Renal pelvis (tissue), 4 donors: Measurements from ENCODE around the gene ARHGAP21. TPM values are rescaled to one million over a fixed set of nuclear protein-coding genes. Genes with fewer than 3 reads are reported as not detected.
A peak's percentile ranks its signal among the peaks of the same experiment; 100 is the strongest.

ENCODE experiments used
- DNase-seq: peaks from one replicate; pipeline ENCODE4 v3.0.0-alpha.2; 2013
- polyA plus RNA-seq, 3 donors: library from polyadenylated mRNA; unstranded; fragments of 120-200 nt; gene quantifications; one replicate each; pipeline ENCODE4 v1.2.1, GENCODE V29; 2013; ENCODE audit not compliant: insufficient read length in 3 of 3

ARHGAP21 gene
- polyA plus RNA-seq, 3 donors, result 75.5 to 106 (median 85.5) TPM

DNA sequence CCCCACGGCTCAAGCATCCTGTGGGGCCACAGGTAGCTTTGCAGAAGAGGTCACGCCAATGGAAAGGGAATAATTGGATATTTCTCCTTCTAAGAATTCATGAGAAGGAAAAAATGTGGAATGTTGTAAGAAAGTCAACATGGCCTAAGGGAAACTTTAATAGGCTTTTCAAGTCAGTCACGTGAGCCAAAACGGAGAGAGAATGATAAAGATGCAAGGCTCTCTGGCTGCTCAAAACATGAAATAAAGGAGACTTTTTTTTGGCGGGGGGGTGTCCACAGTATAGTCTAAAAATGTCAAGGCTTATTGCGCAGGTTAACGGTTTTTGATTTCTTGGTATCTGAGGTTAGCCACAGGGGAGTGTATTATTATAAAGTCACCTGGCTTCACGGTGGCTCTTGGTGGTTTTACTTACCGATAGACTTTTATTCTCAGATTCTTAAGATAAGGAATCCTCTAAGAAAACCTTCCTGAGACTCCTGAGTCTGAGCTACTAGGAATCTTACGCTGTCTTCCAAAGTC, 148.1 kb downstream of the ARHGAP21 start:
- DNase-seq, result no peak

DNA sequence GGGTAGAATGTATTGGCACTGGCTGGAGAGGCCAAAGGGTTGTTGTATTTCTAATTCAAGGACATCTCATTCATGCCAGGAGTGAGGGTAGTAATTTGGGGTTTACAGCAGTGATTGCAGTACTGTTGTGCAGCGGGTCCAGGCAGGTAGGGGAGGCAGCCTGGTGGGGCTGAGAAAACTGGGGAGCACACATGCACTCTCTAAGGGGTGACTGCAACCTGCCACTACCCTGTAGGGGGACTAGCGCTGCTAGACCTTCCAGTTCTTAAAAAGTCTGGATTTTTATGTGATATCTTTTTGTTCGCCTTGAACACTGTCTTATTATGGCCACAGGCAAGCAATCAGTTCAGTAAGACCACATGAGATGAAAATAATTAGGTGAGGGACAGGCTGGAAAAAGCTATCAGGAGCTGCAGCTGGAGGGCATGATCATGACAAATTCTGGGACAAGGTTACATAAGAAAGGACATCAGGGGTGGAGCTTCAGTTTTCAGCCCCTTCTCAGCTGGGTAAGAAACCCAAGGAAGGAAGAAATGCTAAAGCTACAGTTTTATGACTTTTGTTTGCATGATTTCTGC, 149.0 kb downstream of the ARHGAP21 start:
- no peak for DNase-seq

DNA sequence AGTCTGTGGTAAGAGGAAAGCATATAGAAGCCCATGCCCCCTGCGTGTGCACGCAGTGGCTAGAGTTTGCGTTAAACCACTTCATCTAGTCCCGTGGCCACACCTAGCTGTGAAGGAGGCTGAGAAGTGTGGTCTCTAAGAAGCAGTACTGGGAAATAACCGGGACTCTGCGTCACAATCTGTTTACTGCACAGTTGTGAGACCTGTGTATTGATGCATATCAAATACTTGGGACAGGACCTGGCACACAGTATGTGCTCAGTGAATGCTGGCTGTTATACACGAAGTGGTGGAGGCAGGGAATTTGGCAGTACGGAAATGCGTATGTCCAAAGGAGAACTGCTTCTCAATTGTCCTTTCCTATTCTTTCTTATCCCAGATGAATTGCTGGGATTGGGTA, 149.5 kb downstream of the ARHGAP21 start:
- no peak for DNase-seq

DNA sequence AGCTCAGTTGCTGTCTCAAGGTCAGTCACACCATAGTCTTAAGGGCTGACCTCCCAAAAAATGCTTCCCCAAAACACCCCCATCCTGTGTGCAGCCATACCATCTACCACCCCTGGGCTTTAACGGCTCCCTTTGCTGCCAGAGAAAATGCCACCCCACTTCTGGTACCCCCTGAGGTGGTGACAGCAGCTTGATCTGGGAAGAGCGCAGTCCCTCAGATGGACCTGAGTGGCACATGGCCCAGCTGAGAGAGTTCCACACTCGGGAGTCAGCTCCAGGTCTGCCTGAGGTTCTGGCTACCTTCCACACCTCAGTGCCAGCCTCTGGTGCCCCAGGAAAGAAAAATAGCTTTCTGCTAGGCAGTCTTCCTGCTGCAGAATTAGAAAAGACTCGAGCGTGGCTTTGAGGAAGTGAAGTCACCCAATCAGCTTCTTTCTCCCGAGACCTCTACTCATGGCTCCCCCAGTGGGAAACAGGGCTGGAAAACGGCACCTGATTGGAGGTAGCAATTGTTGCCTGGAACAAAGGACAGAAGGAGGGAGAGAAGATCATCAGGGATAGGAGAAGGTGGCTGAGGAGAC, 151.7 kb downstream of the ARHGAP21 start:
- no peak for DNase-seq

DNA sequence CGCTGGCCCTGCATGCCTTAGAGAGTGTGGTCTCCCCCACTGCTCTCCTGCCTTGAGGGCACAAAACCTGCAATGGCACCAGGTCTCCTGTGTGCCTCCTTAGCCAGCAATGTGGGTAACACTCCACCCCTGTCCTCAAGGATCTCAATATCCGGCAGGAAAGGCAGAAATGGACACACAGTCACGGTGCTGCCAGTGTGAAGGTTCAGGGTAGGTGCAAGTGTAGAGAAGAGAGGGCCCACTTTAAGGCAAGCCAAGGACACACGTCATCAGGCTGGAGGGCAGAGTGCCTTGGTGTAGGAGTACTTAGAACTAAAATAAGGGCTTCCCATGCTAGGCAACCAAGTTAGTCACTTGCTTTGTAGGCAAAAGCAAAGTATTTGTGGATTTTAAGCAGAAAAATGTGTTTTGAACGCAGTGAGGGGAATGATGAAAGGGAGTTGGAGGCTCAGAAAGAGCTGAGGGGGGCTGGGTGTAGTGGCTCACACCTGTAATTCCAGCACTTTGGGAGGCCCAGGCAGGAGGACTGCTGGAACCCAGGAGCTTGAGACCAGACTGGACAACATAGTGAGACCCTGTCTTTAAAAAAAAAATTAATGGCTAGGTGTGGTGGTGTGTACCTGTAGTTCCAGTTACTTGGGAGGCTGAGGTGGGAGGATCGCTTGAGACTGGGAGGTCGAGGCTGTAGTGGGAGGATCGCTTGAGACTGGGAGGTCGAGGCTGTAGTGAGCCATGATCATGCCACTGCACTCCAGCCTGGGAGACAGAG, 152.8 kb downstream of the ARHGAP21 start:
- no peak for DNase-seq

DNA sequence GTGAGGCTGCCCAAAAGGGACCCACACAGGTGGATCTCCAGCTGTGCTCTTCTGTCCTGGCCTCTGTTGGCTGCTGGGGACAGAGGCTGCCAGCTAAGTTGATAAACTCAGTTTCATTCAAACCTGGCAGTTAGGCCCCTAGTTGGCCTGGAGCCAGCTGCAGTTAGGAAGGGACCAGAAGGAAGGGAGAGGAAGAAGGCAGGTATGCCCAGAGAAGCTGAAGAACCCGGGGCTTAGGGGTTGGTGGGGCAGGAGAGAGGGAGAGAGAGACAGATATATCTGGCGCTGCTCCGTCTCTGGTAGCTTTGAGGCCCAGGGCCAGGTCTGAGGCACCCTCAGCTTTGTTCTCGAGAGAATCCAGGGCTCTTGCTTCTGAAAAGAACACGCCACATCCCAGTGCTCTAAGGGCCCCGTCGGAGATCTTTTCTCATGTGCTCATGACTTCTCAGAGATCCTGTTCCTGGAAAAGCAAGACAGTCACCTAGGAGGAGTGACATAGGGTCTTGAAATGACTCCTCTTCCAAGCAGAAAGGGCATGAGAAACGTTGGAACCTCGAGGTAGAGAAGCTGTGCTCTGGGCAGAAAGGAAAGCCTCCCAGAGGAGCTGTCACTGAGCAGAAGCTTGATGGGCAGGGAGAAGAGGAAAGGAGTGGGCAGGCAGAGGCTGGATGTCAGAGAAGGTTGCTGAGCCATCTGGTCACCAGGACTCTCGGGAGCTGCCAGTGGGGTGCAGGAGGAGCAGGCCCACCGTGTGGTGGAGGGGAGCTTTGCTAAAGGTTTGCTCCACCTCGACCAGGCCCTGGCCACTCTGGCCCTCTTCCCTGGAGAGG, 153.6 kb downstream of the ARHGAP21 start:
- no peak for DNase-seq

DNA sequence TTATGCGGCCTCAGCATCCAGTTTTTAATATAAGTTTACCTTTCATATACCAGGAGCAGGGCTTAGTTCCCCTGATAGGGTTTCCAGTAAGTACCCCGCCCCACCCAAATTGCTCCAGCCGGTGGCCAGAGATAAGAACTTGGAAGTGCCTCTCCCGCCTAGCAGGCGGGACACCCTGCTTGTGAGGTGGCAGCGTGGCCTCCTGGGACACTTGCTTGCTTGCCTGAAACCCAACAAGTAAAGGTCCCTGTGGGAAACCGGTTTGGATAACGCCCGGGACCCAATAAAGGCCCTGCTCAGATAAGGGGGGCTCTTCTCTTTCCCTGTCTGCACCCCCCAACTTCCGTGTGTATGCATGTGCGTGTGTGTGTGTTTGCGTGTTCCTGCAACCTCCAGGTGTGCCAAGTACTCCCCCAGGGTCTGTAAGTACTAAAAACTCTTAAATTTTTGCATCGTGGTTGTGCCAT, 154.3 kb downstream of the ARHGAP21 start:
- no peak for DNase-seq

DNA sequence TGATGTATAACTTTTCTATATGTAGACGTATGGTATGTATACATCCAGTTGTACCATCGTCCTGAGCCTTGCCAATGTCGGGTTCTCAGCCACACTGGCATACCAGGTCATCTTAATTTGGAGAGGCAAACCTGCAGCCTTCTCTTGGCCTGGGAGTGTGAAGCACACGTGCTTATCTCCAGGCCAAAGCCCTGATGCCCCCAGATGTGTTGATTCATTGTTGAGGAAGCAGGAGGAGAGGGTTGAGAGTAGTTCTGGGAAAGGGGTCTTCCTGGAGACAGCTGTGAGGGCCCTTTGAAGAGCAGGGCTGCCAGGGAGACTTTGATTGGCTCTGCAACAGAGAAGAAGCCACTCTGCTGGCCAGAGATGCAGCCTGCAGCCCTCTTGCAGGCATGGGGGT, 155.6 kb downstream of the ARHGAP21 start:
- no peak for DNase-seq

DNA sequence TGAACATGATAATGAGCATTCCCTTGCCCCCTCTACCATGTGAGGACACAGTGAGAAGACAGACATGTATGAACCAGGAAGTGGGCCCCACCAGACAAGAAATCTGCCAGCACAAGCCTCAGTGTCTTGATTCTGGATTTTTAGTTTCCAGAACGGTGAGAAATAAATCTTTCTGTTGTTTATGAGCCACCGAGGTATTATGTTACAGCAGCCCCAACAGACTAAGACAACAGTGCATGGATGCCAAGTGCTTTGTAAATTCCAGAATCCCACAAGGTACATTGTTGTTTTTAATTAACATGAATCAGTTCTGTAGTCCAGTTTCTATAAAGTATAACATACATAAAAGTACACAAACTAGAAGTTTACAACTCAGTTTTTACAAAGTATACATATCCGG, 162.2 kb downstream of the ARHGAP21 start:
- peak; percentile 54 for DNase-seq

DNA sequence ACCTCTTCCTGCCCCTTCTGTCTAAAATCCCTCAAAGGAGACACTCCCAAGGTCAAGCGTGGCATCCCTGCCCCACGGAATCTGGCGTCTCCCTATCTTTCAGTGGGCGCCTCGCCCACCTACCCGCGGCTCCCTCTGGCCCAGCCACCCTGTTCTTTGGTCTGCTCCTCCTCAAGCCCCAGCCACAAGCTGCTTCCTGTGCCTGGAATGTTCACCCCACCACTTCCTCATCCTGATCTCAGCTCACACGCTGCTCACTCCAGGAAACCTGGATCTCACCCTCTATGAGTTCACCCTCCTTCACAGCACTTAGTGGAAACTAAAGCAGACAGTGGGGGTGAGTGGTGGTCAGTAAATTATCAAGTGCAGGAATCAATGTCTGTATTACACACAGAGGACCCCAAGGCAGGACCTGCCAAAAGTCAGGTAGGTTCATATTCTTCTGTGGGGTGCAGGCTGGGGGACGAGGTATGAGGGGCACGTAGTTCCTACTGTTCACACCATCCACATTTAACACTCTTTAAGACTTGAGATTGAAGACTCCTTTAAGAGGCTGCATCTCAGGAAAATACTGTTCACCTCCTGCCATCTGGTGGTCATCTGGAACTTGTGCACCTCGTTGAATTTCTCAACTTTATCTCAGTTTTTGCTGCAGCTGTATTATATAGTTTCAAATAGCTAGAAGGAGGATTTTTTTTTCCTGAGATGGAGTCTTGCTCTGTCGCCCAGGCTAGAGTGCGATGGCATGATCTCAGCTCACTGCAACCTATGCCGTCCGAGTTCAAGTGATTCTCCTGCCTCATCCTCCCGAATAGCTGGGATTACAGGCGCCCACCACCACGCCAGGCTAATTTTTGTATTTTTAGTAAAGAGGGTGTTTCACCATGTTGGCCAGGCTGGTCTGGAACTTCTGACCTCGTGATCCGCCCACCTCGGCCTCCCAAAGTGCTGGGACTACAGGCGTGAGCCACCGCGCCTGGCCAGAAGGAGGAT, 166.6 kb downstream of the ARHGAP21 start:
- peak; percentile 52 for DNase-seq

DNA sequence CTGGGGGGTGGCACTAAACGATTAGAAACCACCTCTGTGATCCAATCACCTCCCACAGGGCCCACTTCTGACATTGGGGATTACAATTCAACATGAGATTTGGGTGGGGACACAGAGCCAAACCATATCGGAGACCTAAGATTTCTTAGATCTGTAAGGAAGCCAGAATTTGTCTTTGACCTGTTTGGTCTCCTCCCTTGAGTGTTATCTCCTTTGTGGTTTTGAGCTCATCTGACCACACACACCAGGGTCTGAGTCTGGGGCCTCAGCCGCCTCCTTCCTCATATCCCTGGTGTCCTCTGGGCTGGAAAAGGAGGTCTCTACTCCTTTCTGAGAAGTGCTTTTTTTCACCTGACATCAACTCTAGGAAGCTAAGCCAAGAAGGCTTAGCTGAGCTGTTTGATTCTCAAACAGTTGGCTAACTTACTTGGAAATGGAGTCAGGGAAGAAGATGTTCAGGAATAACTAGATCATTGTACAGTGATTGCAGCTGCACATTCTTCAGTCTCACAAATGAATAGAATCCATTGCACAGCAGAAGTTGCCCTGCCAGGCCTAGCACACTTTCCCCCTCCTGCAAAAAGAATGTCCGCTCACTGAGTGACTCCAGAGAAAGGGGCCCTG, 167.4 kb downstream of the ARHGAP21 start:
- no peak for DNase-seq

DNA sequence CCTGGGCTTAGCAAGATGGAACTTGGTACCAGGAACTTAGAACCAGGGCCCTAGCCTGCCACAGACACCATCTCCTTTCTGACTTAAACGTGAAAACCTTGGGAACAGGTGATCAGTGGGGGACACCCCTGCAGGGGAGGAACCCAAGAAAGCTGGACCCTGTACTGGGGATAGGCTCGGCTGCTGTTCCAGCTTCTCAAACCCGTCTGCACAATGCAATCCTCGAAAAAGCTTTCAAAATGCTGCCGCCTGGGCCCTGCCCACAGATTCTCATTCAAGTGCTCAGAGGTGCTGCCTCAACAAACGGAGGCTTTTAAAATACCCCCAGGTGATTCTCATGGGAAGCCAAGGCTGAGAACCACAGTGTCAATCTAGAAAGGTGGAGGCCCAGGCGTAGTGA, 169.7 kb downstream of the ARHGAP21 start:
- no peak for DNase-seq

DNA sequence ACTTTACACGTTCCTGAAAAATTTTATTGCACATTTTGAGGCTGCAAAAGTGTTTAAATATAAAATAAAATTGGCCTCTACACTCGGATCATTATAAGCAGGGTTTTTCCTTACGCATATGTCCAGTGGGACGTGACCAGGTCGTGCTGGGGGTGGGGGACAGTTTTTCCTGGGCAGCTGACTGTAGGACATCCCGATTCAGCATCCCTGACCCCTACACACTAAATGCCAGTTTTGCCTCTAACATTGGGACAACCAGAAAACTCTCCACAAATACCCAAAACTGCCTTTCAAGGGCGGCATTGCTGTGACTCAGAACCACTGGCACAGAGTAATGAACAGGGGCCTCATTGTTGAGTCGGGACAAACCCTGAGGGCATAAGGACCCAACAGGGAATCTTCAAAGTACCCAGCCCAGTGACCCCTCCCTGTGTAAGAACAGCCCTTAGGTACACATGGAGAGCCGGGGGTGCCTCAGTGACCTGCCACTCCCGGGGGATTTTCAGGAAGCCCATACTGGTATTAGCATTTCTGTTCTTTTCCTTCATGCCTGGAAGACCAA, 170.6 kb downstream of the ARHGAP21 start:
- DNase-seq, result no peak

DNA sequence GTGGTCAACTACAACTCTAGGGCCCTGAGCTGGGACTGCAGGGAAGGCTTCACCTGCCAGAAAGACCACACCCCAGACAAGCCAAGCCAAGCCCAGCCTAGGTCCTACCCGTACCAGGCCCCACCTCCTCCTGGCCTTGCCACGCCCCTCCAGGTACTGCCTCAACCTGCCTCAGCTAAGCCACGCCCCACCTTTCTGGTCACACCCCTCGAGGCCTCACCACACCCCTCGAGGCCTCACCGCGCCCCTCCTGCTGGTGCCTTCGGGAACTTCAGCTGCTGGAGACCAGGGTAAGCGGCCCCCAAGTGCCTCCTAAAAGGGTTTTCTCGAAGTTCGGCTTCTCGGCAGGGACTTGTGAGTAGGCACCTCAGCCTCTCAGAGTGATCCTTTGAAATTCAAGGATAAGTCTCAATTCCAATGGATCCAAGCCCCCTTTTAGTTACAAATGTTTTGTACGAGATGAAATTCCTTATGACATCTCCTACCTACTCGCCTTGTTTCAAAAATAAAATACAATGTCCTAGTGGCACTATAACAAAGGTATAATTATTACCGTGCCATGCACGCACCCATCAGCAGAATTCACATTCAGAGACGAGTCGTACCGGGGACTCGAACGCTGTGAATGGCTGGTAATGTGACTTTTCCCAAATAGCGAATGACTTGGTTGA, 171.2 kb downstream of the ARHGAP21 start:
- DNase-seq, result peak; percentile 15

DNA sequence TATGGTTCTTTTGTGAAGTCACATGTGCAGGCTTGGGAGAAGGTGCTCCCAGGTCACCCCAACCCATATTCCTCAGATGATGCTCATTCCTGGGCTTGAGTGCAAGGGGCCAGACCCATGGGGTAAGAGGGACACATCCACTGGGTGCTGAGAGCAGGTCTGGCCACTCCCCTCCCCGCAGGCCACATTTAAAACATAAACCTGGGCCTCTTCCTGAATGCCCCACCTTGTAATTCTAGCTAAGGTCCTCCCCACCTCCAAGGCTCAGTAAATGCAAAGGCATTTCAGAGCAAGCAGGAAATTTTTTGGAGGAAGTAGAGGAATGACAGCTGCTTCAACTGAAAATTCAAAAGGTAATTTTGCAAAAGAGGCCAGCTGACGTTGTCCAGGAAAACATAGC, 172.5 kb downstream of the ARHGAP21 start:
- DNase-seq, result no peak

DNA sequence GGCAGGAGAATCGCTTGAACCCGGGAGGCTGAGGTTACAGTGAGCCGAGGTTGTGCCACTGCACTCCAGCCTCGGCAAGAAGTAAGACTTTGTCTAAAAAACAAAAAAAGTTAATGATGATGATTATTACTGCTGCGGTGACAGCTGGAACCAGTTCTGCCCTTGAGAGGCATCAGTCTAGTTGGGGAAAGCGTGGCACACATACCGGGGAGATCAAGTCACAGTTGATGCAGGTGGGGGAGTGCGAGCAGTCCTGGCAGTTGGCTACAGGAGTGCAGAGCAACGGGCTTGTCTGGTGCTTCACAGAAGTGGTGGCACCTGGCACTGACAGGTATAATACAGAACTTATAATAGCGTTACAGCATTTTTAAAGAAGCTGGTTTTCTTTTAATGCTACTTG, 173.0 kb downstream of the ARHGAP21 start:
- DNase-seq, result no peak

DNA sequence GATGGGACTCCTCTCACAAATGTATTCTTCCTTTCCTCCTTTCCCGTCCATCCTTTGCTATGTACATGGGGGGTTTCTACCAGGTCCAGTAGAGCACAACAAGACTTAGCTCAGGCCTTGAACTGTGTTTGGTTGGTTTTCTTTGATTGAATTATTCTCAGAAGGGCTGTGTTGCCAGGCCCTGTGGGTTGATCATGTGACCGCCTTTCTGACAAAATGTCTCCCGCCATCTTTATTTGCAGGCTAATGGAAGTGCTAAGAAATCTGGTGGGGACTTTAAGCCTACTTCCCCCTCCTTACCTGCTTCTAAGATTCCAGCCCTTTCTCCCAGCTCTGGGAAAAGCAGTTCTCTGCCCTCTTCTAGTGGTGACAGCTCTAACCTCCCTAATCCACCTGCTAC, 178.1 kb downstream of the ARHGAP21 start:
- DNase-seq, result no peak

DNA sequence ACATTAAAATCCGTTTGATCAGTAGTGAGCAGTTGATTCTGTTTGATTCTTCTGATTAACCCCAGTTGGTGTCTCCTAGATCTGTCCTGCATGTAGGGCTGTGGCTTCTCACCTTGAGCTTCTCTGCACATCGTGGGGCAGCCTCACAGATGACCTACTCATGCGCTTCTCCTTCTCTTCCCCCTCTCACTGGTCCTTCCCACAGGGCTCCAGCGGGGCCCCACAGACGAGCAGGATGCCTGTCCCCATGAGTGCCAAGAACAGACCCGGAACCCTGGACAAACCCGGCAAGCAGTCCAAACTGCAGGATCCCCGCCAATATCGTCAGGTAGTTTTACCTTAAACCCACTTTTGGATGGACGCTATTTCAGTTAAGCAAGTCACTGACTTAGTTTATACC, 178.9 kb downstream of the ARHGAP21 start:
- no peak for DNase-seq
